ENCODE measurements around the gene RNF13.
"Not testable (repeated sequence)": the region's sequence is repeated elsewhere in the genome, so short reads cannot be mapped to it uniquely, and the experiment has no call there.

Gene RNF13

DNA sequence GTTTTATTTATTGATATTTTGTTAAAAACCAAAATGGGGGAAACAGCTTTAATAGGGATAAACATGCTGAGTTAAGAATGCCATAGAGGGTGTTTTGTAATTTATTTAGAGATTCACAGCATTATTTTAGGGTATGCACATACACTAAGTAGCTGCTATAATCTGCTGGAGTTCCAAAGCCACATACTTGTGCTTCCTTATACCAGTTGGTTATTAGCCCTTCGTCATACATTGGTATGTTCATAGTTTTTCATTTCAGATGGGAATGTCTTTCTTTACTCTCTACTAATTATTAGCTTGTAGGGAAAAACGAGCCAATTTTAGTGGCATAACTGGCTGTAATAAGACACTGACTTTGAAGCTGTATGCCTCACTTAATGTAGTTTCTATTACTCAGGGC, 82.8 kb downstream of the RNF13 start:
- no peak for DNase-seq (ENCODE audit: low read depth)

DNA sequence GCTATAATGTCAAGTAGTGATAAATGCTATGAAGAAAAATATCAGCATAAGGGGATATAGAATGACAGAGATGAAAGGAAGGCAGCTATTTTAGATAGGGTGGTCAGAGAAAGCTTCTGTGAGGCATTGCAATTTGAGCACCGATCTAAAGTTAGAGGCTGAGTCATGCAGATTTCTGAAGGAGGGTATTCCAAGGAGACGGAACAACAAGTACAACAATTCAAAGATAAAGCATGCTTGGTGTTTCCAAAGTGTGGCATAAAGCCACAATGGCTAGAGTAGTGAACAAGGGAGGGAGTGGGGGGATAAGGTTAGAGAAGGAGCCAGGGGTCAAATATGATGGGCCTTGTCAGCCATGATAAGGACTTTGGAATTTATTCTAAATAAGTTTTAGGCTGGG, 85.8 kb downstream of the RNF13 start:
- no peak for DNase-seq (ENCODE audit: low read depth)

GRCh38 chr3:149900322-149900721, 87.3 kb downstream of the RNF13 start:
- DNase-seq (ENCODE audit: low read depth): no peak

- no peak for DNase-seq (ENCODE audit: low read depth)
Measured at GRCh38 chr3:149901770-149902169, 88.8 kb downstream of the RNF13 start.

GRCh38 chr3:149902498-149903139, 89.6 kb downstream of the RNF13 start:
- no peak for DNase-seq (ENCODE audit: low read depth)

GRCh38 chr3:149906036-149906435, 93.0 kb downstream of the RNF13 start:
- no peak for DNase-seq (ENCODE audit: low read depth)

DNA sequence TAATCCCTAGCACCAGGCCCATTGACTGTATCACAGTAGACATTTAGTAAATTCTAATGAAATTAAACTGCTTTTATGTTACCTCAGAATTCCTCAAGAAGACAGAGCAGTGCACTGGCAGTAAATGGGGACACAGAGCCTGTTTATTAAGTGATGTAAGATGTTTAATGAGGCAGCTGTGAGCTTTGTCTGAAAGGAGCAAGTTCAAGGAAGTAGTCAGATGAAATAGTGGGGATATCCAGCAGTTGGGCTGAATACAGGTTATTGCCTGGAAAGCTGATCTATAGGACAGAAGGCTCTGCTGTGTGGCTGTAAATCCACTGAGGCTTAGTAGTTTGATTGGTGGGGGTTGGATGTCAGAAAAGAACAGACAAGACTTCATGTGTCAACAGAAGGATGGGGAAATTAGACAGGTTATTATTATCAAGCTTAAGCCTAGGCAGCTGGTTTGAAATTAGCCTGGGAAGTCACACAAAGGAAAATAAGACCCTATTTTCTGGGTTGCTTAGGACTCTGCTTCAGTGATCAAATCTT, 95.5 kb downstream of the RNF13 start:
- no peak for DNase-seq (ENCODE audit: low read depth)

- no peak for DNase-seq (ENCODE audit: low read depth)
Measured at GRCh38 chr3:149909923-149910322, 96.9 kb downstream of the RNF13 start.

- DNase-seq (ENCODE audit: low read depth): no peak
Measured at GRCh38 chr3:149917124-149917667, 104.2 kb downstream of the RNF13 start.

DNA sequence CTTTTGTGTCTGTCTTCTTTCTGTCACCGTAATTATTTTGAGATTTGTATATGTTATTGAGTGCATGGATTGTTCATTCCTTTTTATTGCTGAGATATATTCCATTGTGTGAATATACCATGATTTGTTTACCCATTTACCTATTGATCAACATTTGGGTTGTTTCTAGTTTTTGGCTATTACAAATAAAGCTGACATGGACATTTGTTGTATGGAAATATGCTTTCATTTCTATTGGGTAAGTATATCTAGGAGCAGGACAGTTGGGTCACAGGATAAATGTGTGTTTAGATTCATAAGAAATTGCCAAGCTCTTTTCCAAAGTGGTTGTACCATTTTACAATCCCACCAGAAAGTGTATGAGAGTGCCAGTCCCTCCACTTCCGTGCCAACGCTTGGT, 106.5 kb downstream of the RNF13 start:
- DNase-seq (ENCODE audit: low read depth): no peak

GRCh38 chr3:149920119-149920518, 107.1 kb downstream of the RNF13 start:
- DNase-seq (ENCODE audit: low read depth): no peak

GRCh38 chr3:149933008-149933407, 120.0 kb downstream of the RNF13 start:
- no peak for DNase-seq (ENCODE audit: low read depth)

DNA sequence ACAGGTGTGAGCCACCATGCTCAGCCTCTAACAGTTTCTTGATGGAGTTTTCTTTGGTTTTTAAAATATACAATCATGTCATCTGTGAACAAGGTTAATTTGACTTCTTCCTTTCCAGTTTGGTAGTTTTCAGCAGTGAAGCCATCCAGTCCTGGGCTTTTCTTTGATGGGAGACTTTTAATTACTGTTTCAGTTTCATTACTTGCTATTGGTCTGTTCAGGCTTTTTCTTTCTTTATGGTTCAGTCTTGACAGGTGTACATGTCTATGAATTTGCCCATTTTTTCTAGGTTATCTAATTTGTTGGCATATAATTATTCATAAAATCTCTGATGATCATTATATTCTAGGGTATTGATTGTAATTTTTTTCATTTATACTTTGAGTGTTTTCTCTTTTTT, 120.8 kb downstream of the RNF13 start:
- no peak for DNase-seq (ENCODE audit: low read depth)

- no peak for DNase-seq (ENCODE audit: low read depth)
Measured at GRCh38 chr3:149934524-149934923, 121.5 kb downstream of the RNF13 start.

DNA sequence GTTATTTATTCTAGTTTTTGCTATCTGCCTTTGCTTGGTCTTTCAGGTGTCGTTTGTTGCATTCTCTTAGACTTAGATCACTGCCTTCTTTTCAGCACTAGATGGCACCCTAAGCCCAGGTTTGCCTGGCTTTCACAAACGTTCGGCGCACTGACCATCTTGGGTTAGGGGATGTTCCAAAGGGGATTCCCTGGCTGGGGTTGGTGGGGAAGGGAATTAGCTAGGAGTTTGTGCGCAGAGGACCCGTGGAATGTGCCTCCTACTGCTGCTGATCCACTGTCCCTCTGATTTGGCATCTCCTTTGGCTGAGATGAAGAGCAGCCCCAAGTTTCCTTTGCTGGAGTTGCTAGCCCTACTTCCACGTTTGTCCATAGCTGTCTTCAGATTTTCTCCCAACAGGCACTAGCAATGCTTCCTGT, 123.8 kb downstream of the RNF13 start:
- DNase-seq (ENCODE audit: low read depth): peak; percentile 19

DNA sequence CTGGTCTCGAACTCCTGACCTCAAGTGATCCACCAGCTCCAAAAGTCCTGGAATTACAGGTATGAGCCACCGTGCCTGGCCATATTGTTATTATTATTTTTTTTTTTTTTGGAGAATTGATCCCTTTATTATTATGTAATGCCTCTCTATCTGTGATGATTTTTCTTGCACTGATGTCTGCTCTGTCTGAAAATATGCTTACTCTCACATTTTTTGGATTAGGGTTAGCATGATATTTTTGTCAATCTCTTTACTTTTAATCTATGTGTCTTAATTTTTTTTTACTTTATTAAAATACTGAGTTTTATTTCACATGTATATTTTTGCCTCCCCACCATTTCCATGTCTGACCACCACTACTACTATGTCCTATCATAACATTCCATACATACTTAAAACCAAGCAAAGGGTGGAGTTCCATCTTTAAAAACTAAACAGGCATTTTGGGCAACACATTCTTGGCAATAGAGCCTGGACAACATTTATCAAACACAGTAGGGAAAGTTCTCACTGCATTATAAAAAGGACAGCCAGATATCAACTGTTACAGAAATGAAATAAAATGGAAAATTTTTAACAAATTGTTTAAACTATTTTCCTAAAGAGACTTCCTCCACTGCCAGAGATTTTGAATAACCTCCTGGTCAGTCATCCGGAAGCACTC, 125.5 kb downstream of the RNF13 start:
- DNase-seq (ENCODE audit: low read depth): not testable (repeated sequence)

DNA sequence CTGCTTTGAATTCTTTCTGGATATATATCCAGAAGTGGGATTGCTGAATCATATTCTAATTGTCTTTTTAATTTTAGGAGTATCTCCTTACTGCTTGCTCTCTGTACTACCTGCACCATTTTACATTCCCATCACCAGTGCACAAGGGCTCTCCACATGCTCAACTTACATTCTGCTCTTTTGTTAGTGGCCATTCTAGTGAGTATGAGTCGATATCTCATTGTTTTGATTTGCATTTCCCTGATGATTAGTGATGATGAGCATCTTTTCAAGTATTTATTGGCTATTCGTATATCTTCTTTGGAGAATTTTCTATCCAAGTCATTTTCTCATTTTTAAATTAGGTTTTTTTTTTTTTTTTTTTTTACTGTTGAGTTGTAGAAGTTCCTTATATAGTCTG, 128.2 kb downstream of the RNF13 start:
- no peak for DNase-seq (ENCODE audit: low read depth)

GRCh38 chr3:149941946-149942345, 128.9 kb downstream of the RNF13 start:
- DNase-seq (ENCODE audit: low read depth): no peak

DNA sequence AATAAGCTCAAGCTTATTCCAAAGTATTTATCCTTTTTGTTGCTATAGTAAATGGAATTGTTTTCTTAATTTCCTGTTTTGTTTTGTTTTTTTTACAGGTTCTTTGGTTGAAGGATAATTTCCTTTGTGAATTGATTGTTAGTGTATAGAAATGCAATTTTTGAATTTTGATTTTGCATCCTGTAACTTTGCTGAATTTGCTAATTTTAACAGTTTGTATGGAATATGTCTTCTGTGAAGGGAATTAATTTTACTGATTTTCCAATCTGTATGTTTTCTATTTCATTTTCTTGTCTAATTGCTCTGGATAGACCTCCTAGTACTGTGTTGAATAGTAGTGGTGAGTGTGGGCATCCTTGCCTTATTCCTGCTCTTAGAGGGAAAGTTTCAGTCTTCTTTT, 129.4 kb downstream of the RNF13 start:
- no peak for DNase-seq (ENCODE audit: low read depth)

- not testable (repeated sequence) for DNase-seq (ENCODE audit: low read depth)
Measured at GRCh38 chr3:149943966-149944365, 131.0 kb downstream of the RNF13 start.

GRCh38 chr3:149947231-149947630, 134.2 kb downstream of the RNF13 start:
- DNase-seq (ENCODE audit: low read depth): no peak

- no peak for DNase-seq (ENCODE audit: low read depth)
Measured at GRCh38 chr3:149949181-149949580, 136.2 kb downstream of the RNF13 start.

DNA sequence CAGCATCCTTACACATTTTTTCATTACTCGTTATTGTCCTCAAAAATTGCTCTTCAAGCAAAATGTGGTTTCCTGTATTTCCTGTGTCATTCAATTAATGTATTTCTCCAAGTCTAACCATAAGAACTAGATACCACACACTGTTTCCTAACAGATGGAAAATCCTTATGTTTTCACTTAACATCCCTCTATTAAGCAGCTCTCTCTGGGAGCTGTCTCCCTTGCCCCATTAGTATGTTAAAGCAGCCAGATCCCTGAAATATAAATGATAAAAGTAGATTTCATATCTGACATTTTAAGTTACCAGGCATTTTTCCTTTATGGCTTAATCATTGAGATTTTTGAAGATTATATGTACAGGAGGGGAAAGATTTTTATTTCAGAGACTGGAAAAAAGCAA, 141.8 kb downstream of the RNF13 start:
- no peak for DNase-seq (ENCODE audit: low read depth)
